Urinary bladder (tissue), 4 donors: ENCODE measurements around the gene ACTL7B. TPM values are rescaled to one million over a fixed set of nuclear protein-coding genes. Genes with fewer than 3 reads are reported as not detected.
"Not testable (repeated sequence)": the region's sequence is repeated elsewhere in the genome, so short reads cannot be mapped to it uniquely, and the experiment has no call there.

Experiments used
- DNase-seq: peaks from one replicate; pipeline ENCODE4 v3.0.0-alpha.2; 2015; ENCODE audit errors: extremely low spot score
- H3K27ac ChIP-seq: one replicate; pipeline ENCODE4 v1.5.1; 2013; ENCODE audit warnings: low read depth, mild to moderate bottlenecking, moderate library complexity
- H3K36me3 ChIP-seq: one replicate; pipeline ENCODE4 v1.6.1; 2013; ENCODE audit warnings: mild to moderate bottlenecking, moderate library complexity; ENCODE audit not compliant: insufficient read depth
- H3K4me1 ChIP-seq: one replicate; pipeline ENCODE4 v1.6.1; 2013; ENCODE audit warnings: mild to moderate bottlenecking, moderate library complexity; ENCODE audit not compliant: insufficient read depth
- H3K4me3 ChIP-seq: one replicate; pipeline ENCODE4 v1.5.1; 2013; ENCODE audit warnings: low read depth, low read length
- WGBS: extraction: QIAGEN DNeasy Blood & Tissue Kit; methylation state at CpG from one replicate; pipeline ENCODE4 v1.1.7; 2013; 5-methylcytosine and 5-hydroxymethylcytosine counted together
- polyA plus RNA-seq: library from polyadenylated mRNA; stranded (reverse); fragments of 200-250 nt; gene quantifications from one replicate; pipeline ENCODE4 v1.2.3, GENCODE V29; 2013
- total RNA-seq: library from RNA; depleted of rRNA; stranded (reverse); fragments of >200 nt; gene quantifications from one replicate; pipeline ENCODE4 v1.2.3, GENCODE V29; 2014
- donor health status: healthy with polysubstance abuse.
- donor health status: healthy.

Gene ACTL7B, protein sequence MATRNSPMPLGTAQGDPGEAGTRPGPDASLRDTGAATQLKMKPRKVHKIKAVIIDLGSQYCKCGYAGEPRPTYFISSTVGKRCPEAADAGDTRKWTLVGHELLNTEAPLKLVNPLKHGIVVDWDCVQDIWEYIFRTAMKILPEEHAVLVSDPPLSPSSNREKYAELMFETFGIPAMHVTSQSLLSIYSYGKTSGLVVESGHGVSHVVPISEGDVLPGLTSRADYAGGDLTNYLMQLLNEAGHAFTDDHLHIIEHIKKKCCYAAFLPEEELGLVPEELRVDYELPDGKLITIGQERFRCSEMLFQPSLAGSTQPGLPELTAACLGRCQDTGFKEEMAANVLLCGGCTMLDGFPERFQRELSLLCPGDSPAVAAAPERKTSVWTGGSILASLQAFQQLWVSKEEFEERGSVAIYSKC
- total RNA-seq: not detected
- not detected for polyA plus RNA-seq

DNA sequence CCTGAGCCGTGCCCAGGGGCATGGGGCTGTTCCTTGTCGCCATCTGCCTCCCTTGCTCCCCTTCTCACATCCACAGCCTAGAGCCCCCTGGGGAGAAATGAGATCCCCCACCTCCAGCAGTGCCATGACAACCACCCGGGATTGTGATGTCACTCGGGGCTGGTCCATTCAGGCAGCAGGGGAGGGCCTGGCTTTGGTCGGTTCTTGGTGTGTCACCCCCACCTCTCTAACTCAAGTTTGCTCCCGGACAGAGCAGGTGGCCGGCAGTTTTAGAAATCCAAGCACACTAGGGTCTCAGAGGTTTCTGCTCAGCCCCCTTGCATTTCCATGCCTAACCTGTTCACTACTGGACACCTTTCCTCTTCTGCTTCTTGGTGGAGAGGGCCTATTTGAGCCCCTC is at the start of gene ACTL7B:
Gene ACTL7B, minus strand, starts transcription at position 99 of the 400 bp plus-strand sequence. Its CDS starts 56 bp downstream, at position 43.
- DNase-seq: no peak
- H3K4me3 ChIP-seq: no peak within 1 kb of the TSS
- no peaks in the 10 kb centered on the region for H3K4me1 ChIP-seq
- 83% methylated on average over 7 of the region's 7 CpGs for WGBS
- no peaks in the 10 kb centered on the region for H3K36me3 ChIP-seq
- H3K27ac ChIP-seq: no peak within 1 kb of the TSS

DNA sequence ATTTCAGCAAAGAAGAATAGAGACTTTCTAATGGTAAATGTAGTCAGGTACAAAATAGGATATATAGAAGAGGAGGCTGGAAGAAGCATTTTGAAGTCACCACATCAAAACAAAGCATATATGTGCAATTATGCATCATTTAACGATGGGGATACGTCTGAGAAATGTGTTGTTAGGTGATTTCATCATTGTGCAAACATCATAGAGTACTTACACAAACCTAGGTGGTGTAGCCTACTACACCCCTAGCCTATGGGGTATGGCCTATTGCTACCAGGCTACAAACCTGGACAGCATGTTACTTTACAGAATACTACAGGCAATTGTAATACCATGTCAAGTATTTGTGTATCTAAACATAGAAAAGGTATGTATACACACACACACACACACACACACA is 49.7 kb upstream of the ACTL7B start:
- Histone ChIP-seq H3K27ac (no peak overlapping the region), H3K4me3 (no peak overlapping the region), H3K4me1 (no peaks in the 10 kb centered on the region), H3K36me3 (peaks cover 4% of the 10 kb centered on the region)
- no peak for DNase-seq
- 86% methylated on average over 2 of the region's 2 CpGs for WGBS

GRCh38 chr9:108904161-108904560 is 48.4 kb upstream of the ACTL7B start:
- H3K4me1 ChIP-seq: no peaks in the 10 kb centered on the region
- no peak overlapping the region for H3K4me3 ChIP-seq
- no peak for DNase-seq
- 92% methylated on average over 3 of the region's 3 CpGs for WGBS
- no peak overlapping the region for H3K27ac ChIP-seq
- H3K36me3 ChIP-seq: peaks cover 8% of the 10 kb centered on the region

GRCh38 chr9:108903420-108904103 is 47.8 kb upstream of the ACTL7B start:
- no peaks in the 10 kb centered on the region for H3K4me1 ChIP-seq
- H3K27ac ChIP-seq: no peak overlapping the region
- no peak for DNase-seq
- 76% methylated on average over 2 of the region's 2 CpGs for WGBS
- H3K36me3 ChIP-seq: peaks cover 8% of the 10 kb centered on the region
- H3K4me3 ChIP-seq: no peak overlapping the region

GRCh38 chr9:108900176-108900575 is 44.4 kb upstream of the ACTL7B start:
- 94% methylated on average over 5 of the region's 5 CpGs for WGBS
- no peak for DNase-seq
- H3K36me3 ChIP-seq: peaks cover 12% of the 10 kb centered on the region

GRCh38 chr9:108899023-108899695 is 43.4 kb upstream of the ACTL7B start:
- not testable (repeated sequence) for H3K4me3 ChIP-seq, H3K4me1 ChIP-seq, DNase-seq, H3K27ac ChIP-seq
- H3K36me3 ChIP-seq: peaks cover 12% of the 10 kb centered on the region
- 96% methylated on average over 8 of the region's 8 CpGs for WGBS

More at GRCh38 chr9:108900176-108900575, 44.4 kb upstream of the ACTL7B start:
- Histone ChIP-seq H3K4me1 (no peaks in the 10 kb centered on the region), H3K27ac (no peak overlapping the region), H3K4me3 (no peak overlapping the region)

DNA sequence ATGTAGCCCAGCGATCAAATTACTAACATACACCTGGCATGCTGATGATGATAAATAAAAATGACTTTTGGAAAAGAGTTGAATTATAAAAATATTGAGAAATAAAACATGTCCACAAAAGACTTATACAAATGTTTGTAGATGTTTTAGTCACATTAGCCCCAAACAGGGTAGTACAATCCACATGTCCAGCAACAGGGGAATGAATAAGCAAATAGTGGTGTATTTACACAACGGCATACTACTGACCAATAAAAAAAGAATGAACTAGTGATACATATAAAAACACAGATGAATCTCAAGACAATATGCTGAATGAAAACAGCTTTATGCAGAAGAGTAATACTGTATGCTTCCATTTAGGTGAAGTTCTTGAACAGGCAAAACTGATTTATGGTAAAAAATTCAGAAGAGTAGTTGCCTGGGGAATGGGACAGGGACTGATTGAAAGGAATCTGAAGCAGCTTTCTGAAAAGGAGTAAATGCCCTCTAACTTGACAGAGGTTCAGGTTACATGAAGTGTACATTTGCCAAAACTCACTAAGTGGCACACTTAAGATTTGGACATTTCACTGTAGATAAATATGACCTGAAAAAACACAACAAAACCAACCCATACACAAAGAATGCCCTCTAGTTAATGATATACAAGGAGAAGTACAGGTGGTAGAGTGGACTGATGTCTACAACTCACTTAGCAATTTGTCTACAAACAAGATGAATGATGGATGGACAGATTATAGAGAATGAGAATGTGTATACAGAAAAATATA is 41.7 kb upstream of the ACTL7B start:
- WGBS: 93% methylated on average over 2 of the region's 2 CpGs

GRCh38 chr9:108894225-108894997 is 38.6 kb upstream of the ACTL7B start:
- Histone ChIP-seq H3K36me3 (peaks cover 12% of the 10 kb centered on the region), H3K4me1 (no peaks in the 10 kb centered on the region), H3K27ac (no peak overlapping the region), H3K4me3 (no peak overlapping the region)
- 85% methylated on average over 4 of the region's 4 CpGs for WGBS
- DNase-seq: no peak

More for the DNA sequence above, 41.7 kb upstream of the ACTL7B start:
- Histone ChIP-seq H3K4me1 (no peaks in the 10 kb centered on the region), H3K27ac (no peak overlapping the region), H3K36me3 (peaks cover 12% of the 10 kb centered on the region), H3K4me3 (no peak overlapping the region)
- DNase-seq: no peak

GRCh38 chr9:108889649-108890067 is 33.9 kb upstream of the ACTL7B start:
- peaks cover 3% of the 10 kb centered on the region for H3K36me3 ChIP-seq

GRCh38 chr9:108886594-108887271 is 30.9 kb upstream of the ACTL7B start:
- H3K27ac ChIP-seq: not testable (repeated sequence)
- WGBS: 87% methylated on average over 3 of the region's 3 CpGs

More at GRCh38 chr9:108889649-108890067, 33.9 kb upstream of the ACTL7B start:
- no peak for DNase-seq
- no peak overlapping the region for H3K27ac ChIP-seq
- no peak overlapping the region for H3K4me3 ChIP-seq
- WGBS: 83% methylated on average over 4 of the region's 4 CpGs
- no peaks in the 10 kb centered on the region for H3K4me1 ChIP-seq

GRCh38 chr9:108885643-108886348 is 30.0 kb upstream of the ACTL7B start:
- Histone ChIP-seq H3K36me3 (peaks cover 1% of the 10 kb centered on the region), H3K4me1 (no peaks in the 10 kb centered on the region), H3K4me3 (no peak overlapping the region), H3K27ac (no peak overlapping the region)
- DNase-seq: peak; percentile 72
- WGBS: 85% methylated on average over 1 of the region's 1 CpG

More at GRCh38 chr9:108886594-108887271, 30.9 kb upstream of the ACTL7B start:
- not testable (repeated sequence) for DNase-seq, H3K4me1 ChIP-seq, H3K36me3 ChIP-seq, H3K4me3 ChIP-seq
